Activated naive CD4-positive, alpha-beta T cell treated with anti-CD3 and anti-CD28 coated beads for 36 hours (primary cell): Measurements from ENCODE around the gene UNC13A. TPM values are rescaled to one million over a fixed set of nuclear protein-coding genes. Genes with fewer than 3 reads are reported as not detected.

Source experiments
- CTCF ChIA-PET: fragments of 350-600 bp; sonication (Branson Sonifier 250); formaldehyde crosslinking; loops from one replicate; lab custom pipeline; 2021; ENCODE audit warnings: antibody characterized with exemption; lab: Charles Lee
- DNase-seq: peaks from one replicate; pipeline ENCODE4 v3.0.0-alpha.2; 2020
- H3K27ac Mint-ChIP-seq: one replicate; pipeline ENCODE4 v1.8.0; 2021; ENCODE audit warnings: mild to moderate bottlenecking, mixed read lengths
- H3K27me3 Mint-ChIP-seq: one replicate; pipeline ENCODE4 v1.8.0; 2021; ENCODE audit warnings: low read depth, mixed read lengths
- H3K36me3 Mint-ChIP-seq: one replicate; pipeline ENCODE4 v1.8.0; 2021; ENCODE audit warnings: low read depth, mixed read lengths
- H3K4me1 Mint-ChIP-seq: one replicate; pipeline ENCODE4 v1.8.0; 2021; ENCODE audit warnings: low read depth, mixed read lengths
- H3K4me3 Mint-ChIP-seq: one replicate; pipeline ENCODE4 v1.8.0; 2021; ENCODE audit warnings: mild to moderate bottlenecking, moderate library complexity, mixed read lengths
- H3K9me3 Mint-ChIP-seq: one replicate; pipeline ENCODE4 v1.8.0; 2021; ENCODE audit warnings: mixed read lengths
- intact Hi-C: fragments of 100-400 bp; cut with micrococcal nuclease; formaldehyde crosslinking; loops from one replicate; pipeline ENCODE4 v1.15.1; 2023
- total RNA-seq, 2 experiments: library from RNA; stranded (reverse); gene quantifications; one replicate each; pipeline ENCODE4 v1.2.3, GENCODE V29; 2021

The UNC13A gene
- under 1 TPM in 1 of 2 experiments, not detected in 1; 0.12 TPM for total RNA-seq

DNA sequence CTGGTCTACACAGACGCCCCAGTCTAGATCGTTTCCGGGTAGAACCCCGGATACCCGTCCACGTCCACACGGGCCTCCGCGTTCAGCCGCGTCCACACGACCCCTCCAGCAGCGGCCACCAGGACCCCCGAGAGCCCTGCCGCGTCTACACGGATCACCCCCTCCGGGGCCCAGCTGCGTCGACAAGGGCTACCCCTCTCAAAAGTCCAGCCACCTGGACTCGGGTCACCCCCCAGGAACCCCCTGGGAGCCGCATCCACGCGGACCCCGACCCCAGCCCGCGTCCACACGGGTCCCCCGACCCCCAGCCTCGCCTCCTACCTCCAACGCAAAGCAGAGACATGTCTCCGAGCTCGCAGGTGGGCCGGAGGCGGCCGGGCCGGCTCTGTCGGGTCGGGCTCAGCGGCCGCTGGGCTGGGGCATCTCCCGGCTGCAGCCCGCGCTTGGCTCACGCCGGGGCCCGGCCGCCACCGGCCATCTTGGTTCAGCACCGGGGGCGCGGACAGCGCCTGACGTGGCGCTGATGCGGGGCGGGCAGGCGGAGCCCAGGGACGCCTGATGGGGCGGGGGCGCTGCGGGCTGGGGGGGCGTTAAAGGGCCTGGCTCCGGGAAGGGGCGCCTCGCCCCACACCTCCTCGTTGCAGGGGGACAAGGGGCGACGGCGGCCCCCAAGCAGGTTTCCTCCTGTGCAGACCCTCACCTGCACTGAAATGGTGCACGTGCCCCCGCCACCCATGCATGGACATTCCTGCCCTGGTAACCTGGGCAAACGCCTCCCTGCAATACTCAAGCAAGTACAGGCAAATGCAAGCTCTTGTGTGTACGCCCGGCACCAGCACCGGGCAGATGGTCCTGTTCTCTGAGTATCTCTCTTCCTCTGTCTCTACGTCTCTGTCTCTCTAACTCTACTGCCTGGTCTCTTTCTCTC is at the start of gene UNC13A:
Gene UNC13A (minus strand): TSS at position 498 of the 928 bp plus-strand sequence. CDS start 155 bp downstream, at position 343.
- Mint-ChIP-seq H3K27me3 (peaks cover 55% of the 10 kb centered on the region), H3K4me3 (no peak within 1 kb of the TSS), H3K27ac (no peak within 1 kb of the TSS), H3K4me1 (peaks cover 15% of the 10 kb centered on the region), H3K36me3 (no peaks in the 10 kb centered on the region), H3K9me3 (no peaks in the 10 kb centered on the region)
- intact Hi-C loops: no loop called here
- peak; percentile 52 for DNase-seq
- CTCF ChIA-PET: interaction anchor here (0.6 kb wide), 2 partner anchors 95 to 137 kb away, joined by 3 read pairs; no protein-coding TSS in a partner anchor

DNA sequence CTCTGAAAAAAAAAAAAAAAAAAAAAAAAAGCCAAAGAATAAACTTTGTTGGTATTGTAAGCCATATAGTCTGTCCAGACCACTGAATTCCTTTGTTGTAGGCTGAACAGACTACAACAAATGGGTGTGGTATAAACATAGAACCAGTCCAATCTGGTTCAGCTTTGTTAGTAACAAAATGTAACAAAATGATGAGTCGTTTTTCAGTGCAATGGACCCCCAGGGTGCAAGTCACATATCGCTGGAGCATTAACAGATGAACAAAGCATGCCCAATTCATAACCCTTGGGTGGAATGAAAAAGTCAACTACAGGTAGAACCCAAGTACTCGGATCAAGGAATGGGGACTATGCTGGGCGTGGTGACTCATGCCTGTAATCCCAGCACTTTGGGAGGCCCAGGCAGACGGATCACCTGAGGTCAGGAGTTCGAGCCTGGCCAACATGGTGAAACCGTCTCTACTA is 49.6 kb upstream of the UNC13A start:
- no peaks in the 10 kb centered on the region for H3K27me3 Mint-ChIP-seq
- peaks cover 10% of the 10 kb centered on the region for H3K36me3 Mint-ChIP-seq
- no peak overlapping the region for H3K27ac Mint-ChIP-seq
- intact Hi-C loops: no loop called here
- H3K4me3 Mint-ChIP-seq: no peak overlapping the region
- no peak for DNase-seq
- no peaks in the 10 kb centered on the region for H3K9me3 Mint-ChIP-seq
- H3K4me1 Mint-ChIP-seq: peaks cover 4% of the 10 kb centered on the region
- CTCF ChIA-PET: interaction anchor here (0.6 kb wide), 1 partner anchor 180 kb away, joined by 3 read pairs; no protein-coding TSS in a partner anchor

DNA sequence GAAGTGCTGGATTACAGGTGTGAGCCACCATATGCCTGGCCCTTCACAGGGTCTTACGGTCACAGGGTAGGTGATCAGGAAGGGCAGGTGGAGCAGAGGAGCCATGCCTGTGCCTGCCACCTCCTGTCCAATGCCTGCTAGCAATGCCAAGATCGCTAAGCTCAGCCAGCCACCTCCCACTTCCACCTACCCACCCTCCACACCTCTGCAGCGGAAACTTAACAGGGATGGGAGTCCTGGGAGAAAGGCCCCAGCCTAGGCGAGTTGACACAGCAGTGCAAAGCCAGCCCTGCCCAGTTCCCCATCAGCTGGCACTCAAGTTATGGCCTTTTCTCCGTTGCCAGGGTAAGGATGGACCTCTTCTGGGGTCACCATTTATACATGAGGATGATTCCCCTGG is 47.3 kb upstream of the UNC13A start:
- no peak for DNase-seq
- Mint-ChIP-seq H3K9me3 (no peaks in the 10 kb centered on the region), H3K36me3 (peaks cover 19% of the 10 kb centered on the region), H3K27ac (no peak overlapping the region), H3K4me1 (peaks cover 16% of the 10 kb centered on the region), H3K27me3 (no peaks in the 10 kb centered on the region), H3K4me3 (no peak overlapping the region)
- intact Hi-C loops: no loop called here
- CTCF ChIA-PET: no interaction called here

DNA sequence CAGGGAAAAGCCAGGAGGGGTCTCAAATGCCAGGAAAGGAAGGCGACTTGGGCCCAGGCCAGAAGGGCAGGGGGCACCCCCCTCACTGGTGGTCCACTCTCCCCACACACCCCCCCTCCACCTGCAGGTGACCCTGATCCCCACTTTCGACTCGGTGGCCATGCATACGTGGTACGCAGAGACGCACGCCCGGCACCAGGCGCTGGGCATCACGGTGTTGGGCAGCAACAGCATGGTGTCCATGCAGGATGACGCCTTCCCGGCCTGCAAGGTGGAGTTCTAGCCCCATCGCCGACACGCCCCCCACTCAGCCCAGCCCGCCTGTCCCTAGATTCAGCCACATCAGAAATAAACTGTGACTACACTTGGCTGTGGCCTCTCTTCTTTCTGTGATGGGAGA is 46.0 kb upstream of the UNC13A start:
- intact Hi-C loops: no loop called here
- no peaks in the 10 kb centered on the region for H3K9me3 Mint-ChIP-seq
- H3K27me3 Mint-ChIP-seq: no peaks in the 10 kb centered on the region
- peaks cover 24% of the 10 kb centered on the region for H3K36me3 Mint-ChIP-seq
- no peak overlapping the region for H3K27ac Mint-ChIP-seq
- H3K4me3 Mint-ChIP-seq: no peak overlapping the region
- CTCF ChIA-PET: no interaction called here
- H3K4me1 Mint-ChIP-seq: peaks cover 20% of the 10 kb centered on the region
- no peak for DNase-seq

DNA sequence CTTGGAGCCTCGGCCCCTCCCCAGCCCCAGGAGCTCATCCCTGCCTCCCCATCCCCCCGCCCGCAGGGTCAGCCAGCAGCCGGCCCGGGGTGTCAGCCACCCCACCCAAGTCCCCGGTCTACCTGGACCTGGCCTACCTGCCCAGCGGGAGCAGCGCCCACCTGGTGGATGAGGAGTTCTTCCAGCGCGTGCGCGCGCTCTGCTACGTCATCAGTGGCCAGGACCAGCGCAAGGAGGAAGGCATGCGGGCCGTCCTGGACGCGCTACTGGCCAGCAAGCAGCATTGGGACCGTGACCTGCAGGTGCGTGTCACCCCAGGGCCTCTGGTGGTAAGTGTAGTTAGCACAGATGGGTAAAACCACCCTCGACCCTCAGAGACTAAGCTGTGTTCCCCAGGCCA is 45.0 kb upstream of the UNC13A start:
- intact Hi-C loops: no loop called here
- no peak for DNase-seq
- Mint-ChIP-seq H3K4me3 (no peak overlapping the region), H3K9me3 (no peaks in the 10 kb centered on the region), H3K27ac (no peak overlapping the region), H3K36me3 (peaks cover 24% of the 10 kb centered on the region), H3K4me1 (peaks cover 18% of the 10 kb centered on the region), H3K27me3 (no peaks in the 10 kb centered on the region)
- CTCF ChIA-PET: no interaction called here

DNA sequence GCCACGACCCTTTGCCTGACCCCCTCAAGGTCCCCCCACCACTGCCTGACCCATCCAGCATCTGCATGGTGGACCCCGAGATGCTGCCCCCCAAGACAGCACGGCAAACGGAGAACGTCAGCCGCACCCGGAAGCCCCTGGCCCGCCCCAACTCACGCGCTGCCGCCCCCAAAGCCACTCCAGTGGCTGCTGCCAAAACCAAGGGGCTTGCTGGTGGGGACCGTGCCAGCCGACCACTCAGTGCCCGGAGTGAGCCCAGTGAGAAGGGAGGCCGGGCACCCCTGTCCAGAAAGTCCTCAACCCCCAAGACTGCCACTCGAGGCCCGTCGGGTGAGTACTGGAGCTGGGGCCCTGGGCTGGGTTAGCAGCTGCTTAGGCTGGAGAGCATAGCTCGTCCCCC is 39.7 kb upstream of the UNC13A start:
- no peak overlapping the region for H3K27ac Mint-ChIP-seq
- H3K4me3 Mint-ChIP-seq: no peak overlapping the region
- H3K36me3 Mint-ChIP-seq: peaks cover 24% of the 10 kb centered on the region
- CTCF ChIA-PET: no interaction called here
- intact Hi-C loops: no loop called here
- peaks cover 18% of the 10 kb centered on the region for H3K4me1 Mint-ChIP-seq
- no peaks in the 10 kb centered on the region for H3K9me3 Mint-ChIP-seq
- DNase-seq: no peak
- no peaks in the 10 kb centered on the region for H3K27me3 Mint-ChIP-seq

DNA sequence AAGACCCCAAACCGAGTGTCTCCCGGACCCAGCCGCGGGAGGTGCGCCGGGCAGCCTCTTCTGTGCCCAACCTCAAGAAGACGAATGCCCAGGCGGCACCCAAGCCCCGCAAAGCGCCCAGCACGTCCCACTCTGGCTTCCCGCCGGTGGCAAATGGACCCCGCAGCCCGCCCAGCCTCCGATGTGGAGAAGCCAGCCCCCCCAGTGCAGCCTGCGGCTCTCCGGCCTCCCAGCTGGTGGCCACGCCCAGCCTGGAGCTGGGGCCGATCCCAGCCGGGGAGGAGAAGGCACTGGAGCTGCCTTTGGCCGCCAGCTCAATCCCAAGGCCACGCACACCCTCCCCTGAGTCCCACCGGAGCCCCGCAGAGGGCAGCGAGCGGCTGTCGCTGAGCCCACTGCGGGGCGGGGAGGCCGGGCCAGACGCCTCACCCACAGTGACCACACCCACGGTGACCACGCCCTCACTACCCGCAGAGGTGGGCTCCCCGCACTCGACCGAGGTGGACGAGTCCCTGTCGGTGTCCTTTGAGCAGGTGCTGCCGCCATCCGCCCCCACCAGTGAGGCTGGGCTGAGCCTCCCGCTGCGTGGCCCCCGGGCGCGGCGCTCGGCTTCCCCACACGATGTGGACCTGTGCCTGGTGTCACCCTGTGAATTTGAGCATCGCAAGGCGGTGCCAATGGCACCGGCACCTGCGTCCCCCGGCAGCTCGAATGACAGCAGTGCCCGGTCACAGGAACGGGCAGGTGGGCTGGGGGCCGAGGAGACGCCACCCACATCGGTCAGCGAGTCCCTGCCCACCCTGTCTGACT is 39.0 kb upstream of the UNC13A start:
- Mint-ChIP-seq H3K4me1 (peaks cover 18% of the 10 kb centered on the region), H3K27ac (no peak overlapping the region), H3K27me3 (no peaks in the 10 kb centered on the region), H3K4me3 (no peak overlapping the region), H3K36me3 (peaks cover 24% of the 10 kb centered on the region), H3K9me3 (no peaks in the 10 kb centered on the region)
- CTCF ChIA-PET: no interaction called here
- no peak for DNase-seq
- intact Hi-C loops: no loop called here

DNA sequence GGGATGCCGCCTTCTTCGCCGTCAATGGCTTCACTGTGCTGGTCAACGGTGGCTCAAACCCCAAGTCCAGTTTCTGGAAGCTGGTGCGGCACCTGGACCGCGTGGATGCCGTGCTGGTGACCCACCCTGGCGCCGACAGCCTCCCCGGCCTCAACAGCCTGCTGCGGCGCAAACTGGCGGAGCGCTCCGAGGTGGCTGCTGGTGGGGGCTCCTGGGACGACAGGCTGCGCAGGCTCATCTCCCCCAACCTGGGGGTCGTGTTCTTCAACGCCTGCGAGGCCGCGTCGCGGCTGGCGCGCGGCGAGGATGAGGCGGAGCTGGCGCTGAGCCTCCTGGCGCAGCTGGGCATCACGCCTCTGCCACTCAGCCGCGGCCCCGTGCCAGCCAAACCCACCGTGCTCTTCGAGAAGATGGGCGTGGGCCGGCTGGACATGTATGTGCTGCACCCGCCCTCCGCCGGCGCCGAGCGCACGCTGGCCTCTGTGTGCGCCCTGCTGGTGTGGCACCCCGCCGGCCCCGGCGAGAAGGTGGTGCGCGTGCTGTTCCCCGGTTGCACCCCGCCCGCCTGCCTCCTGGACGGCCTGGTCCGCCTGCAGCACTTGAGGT is 38.1 kb upstream of the UNC13A start:
- Mint-ChIP-seq H3K27ac (no peak overlapping the region), H3K4me1 (peaks cover 21% of the 10 kb centered on the region), H3K36me3 (peaks cover 20% of the 10 kb centered on the region), H3K9me3 (no peaks in the 10 kb centered on the region), H3K4me3 (no peak overlapping the region), H3K27me3 (no peaks in the 10 kb centered on the region)
- no peak for DNase-seq
- intact Hi-C loops: no loop called here
- CTCF ChIA-PET: interaction anchor here (0.5 kb wide), 1 partner anchor 16 kb away, joined by 4 read pairs; no protein-coding TSS in a partner anchor

DNA sequence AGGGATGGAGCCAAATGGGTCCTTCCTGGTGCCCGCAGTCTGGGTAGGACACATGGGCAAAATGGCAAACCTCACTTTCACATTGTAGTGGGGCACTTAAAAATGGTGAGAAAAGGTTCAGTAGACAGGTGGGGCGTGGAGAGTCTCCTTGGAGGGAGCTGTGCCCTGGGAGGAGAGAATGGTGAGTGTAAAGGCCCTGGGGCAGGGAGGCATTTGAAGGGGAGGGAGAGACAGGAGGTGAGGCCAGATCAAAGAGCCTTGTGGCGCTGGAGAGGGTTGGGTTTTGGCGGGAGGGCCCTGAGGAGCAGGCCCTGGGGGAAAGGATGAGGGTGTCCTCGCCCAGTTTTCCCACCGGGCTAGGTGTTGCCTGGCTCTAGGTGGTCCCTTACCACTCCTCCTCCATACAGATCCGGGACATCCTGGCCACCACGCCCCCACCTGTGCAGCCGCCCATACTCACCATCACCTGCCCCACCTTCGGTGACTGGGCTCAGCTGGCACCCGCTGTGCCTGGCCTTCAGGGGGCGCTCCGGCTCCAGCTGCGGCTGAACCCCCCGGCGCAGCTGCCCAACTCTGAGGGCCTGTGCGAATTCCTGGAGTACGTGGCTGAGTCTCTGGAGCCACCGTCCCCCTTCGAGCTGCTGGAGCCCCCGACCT is 37.4 kb upstream of the UNC13A start:
- no peak for DNase-seq
- Mint-ChIP-seq H3K27me3 (no peaks in the 10 kb centered on the region), H3K36me3 (peaks cover 16% of the 10 kb centered on the region), H3K4me3 (no peak overlapping the region), H3K4me1 (peaks cover 23% of the 10 kb centered on the region), H3K9me3 (no peaks in the 10 kb centered on the region), H3K27ac (no peak overlapping the region)
- intact Hi-C loops: loop anchor here (1.0 kb wide), 1 partner anchor 130 kb away; no protein-coding TSS in a partner anchor
- CTCF ChIA-PET: interaction anchor here (0.5 to 1.1 kb wide), 2 partner anchors 15 to 39 kb away, joined by 3 to 4 read pairs; no protein-coding TSS in a partner anchor

DNA sequence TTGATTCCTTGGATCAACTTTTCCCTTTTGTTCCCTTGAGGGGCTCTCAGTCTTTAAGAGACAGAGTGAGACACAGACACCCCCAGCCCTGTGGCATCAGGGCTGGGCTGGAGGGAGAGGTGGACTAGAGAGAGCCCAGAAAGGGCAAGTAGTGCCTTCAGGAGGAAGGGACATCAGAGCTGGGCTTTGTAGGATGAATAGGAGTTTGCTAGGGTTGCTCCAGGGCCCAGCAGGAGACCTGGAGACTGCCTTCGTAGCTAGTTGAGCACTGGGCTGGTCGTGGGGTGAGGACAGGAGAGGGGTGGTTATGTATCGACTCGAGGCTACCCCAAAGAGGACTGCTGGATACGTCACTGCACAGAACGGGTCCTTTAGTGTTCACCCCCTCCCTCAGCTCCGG is 36.5 kb upstream of the UNC13A start:
- Mint-ChIP-seq H3K4me1 (peaks cover 23% of the 10 kb centered on the region), H3K4me3 (no peak overlapping the region), H3K36me3 (peaks cover 14% of the 10 kb centered on the region), H3K27me3 (no peaks in the 10 kb centered on the region), H3K27ac (no peak overlapping the region), H3K9me3 (no peaks in the 10 kb centered on the region)
- intact Hi-C loops: loop anchor here (1.0 kb wide), 1 partner anchor 131 kb away; no protein-coding TSS in a partner anchor
- no peak for DNase-seq
- CTCF ChIA-PET: interaction anchor here (0.6 to 1.1 kb wide), 2 partner anchors 40 to 130 kb away, joined by 3 to 6 read pairs; no protein-coding TSS in a partner anchor

DNA sequence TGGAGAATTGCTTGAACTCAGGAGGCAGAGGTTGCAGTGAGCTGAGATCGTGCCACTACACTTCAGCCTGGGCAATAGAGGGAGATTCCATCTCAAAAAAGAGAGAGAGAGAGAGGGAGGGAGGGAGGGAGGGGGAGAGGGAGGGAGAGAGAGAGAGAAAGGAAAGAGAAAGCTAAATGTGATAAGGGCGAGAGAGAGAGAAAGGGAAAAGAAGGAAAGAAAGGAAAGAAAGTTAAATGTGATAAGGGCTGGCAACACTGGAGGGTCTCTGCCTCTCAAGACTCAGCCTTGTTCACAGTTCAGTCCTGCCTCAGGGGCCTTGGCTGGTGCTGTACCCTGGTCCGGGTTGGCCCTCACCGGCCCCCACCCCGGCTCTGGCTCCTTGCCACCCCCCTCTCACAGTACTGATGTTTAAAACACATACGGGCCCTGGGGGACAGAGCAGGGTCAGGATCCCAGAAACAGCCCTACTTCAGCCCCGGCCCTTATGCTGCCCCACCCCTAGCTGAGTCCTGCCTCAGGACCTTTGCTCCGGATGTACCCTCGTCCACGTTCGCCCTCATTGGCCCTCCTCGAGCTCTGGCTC is 34.6 kb upstream of the UNC13A start:
- H3K9me3 Mint-ChIP-seq: no peaks in the 10 kb centered on the region
- H3K4me1 Mint-ChIP-seq: peaks cover 30% of the 10 kb centered on the region
- peaks cover 13% of the 10 kb centered on the region for H3K36me3 Mint-ChIP-seq
- H3K4me3 Mint-ChIP-seq: no peak overlapping the region
- H3K27me3 Mint-ChIP-seq: no peaks in the 10 kb centered on the region
- CTCF ChIA-PET: interaction anchor here (1.0 kb wide), 1 partner anchor 198 kb away, joined by 3 read pairs; no protein-coding TSS in a partner anchor
- H3K27ac Mint-ChIP-seq: no peak overlapping the region
- no peak for DNase-seq
- intact Hi-C loops: no loop called here
